Mesothelial cell of epicardium (in vitro differentiated cells): Measurements from ENCODE around the gene PSMG2. TPM values are rescaled to one million over a fixed set of nuclear protein-coding genes. Genes with fewer than 3 reads are reported as not detected.

Source experiments
- DNase-seq, 2 experiments: peaks; one replicate each; pipeline ENCODE4 v3.0.0; 2021; ENCODE audit warnings: low spot score in 2 of 2; ENCODE audit not compliant: unreplicated experiment in 2 of 2
- H3K27ac Mint-ChIP-seq: 2 replicates; pipeline ENCODE4 v1.8.0; 2021; ENCODE audit warnings: mixed read lengths
- H3K27me3 Mint-ChIP-seq: 2 replicates; pipeline ENCODE4 v1.8.0; 2021; ENCODE audit warnings: low read depth, mixed read lengths
- H3K36me3 Mint-ChIP-seq: 2 replicates; pipeline ENCODE4 v1.8.0; 2021; ENCODE audit warnings: mixed read lengths
- H3K4me1 Mint-ChIP-seq: 2 replicates; pipeline ENCODE4 v1.8.0; 2021; ENCODE audit warnings: mixed read lengths
- H3K4me3 Mint-ChIP-seq: 2 replicates; pipeline ENCODE4 v1.8.0; 2021; ENCODE audit warnings: mild to moderate bottlenecking, moderate library complexity, mixed read lengths
- H3K9me3 Mint-ChIP-seq: 2 replicates; pipeline ENCODE4 v1.8.0; 2021; ENCODE audit warnings: mixed read lengths
- total RNA-seq: library from RNA; stranded (reverse); gene quantifications from 3 replicates; pipeline ENCODE4 v1.2.1, GENCODE V29; 2021
- TF ChIP-seq, protein P1 (sequence below): fragments of 200-600 bp; sonication (generic); IDR thresholded peaks from one replicate; pipeline ENCODE4 v1.5.0; 2021; ENCODE audit warnings: antibody characterized with exemption; ENCODE audit not compliant: unreplicated experiment

The PSMG2 gene
- total RNA-seq, 1 donor from 2014 or later = 59.0 TPM

DNA sequence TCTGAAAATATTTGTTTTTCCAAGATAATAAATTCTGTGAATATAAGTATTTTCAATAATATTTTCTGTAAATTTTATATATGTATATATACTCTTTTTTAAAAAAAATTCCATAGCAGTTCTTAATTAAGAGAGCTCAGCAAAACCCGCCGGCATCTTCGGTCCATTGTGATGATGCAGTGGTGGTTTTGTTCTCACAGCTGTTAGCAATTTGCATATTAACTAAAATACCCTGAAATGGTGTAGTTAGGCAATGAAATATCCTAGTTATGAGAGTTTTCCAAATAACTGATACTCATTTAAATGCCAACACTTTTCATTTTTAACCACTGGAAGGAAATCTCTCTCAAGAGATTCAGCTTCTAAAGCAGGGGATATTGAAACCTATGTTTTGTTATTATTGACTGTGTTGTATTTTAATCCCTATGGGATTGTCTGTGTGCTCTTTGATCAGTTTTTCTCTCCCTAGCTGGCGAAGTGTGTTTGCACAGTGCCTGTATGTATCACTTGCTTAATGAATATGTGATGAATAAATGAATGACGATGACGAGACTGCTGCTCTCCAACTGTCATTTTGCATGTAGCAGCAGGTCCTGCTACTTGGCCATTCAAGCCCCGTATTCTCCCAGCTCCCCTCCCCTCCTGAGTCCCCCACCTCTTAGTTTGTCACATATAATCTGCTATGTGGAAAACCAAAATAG is 42.4 kb downstream of the PSMG2 start:
- Mint-ChIP-seq H3K27me3 (no peaks in the 10 kb centered on the region), H3K27ac (no peak overlapping the region), H3K4me1 (peaks cover 5% of the 10 kb centered on the region), H3K4me3 (no peak overlapping the region), H3K36me3 (no peaks in the 10 kb centered on the region), H3K9me3 (no peaks in the 10 kb centered on the region)
- DNase-seq = no peak
- TF ChIP-seq, protein P1, sequence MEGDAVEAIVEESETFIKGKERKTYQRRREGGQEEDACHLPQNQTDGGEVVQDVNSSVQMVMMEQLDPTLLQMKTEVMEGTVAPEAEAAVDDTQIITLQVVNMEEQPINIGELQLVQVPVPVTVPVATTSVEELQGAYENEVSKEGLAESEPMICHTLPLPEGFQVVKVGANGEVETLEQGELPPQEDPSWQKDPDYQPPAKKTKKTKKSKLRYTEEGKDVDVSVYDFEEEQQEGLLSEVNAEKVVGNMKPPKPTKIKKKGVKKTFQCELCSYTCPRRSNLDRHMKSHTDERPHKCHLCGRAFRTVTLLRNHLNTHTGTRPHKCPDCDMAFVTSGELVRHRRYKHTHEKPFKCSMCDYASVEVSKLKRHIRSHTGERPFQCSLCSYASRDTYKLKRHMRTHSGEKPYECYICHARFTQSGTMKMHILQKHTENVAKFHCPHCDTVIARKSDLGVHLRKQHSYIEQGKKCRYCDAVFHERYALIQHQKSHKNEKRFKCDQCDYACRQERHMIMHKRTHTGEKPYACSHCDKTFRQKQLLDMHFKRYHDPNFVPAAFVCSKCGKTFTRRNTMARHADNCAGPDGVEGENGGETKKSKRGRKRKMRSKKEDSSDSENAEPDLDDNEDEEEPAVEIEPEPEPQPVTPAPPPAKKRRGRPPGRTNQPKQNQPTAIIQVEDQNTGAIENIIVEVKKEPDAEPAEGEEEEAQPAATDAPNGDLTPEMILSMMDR = no peak

DNA sequence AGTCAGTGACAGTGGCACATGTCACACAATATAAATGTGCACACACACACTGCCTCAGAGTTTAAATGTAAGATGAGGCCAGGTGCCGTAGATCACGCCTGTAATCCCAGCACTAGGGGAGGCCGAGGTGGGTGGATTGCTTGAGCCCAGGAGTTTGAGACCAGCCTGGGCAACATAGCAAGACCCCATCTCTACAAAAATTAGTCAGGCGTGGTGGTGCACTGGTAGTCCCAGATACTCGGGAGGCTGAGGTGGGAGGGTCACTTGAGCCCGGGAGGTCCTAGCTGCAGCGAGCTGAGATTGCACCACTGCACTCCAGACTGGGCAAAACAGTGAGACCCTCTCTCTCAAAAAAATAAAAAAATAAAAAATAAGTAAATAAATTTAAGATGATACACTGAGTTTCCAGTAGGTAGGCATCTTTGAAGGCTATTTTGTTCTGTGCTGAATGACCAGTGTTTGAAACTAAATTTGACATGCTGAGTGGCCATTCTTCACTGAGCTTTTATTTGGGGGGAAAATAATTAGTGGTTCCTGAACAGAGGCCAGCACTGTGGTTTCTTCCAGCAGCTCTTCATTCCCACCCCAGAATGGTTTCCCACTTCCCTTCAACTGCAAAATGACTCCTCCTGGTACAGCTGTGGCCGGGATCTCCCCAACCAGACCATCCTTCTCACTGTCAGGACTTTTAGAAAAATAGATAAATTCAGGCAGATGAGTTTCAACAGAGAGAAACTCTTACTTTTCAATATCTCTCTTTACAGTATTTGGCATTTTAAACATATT is 44.9 kb downstream of the PSMG2 start:
- no peaks in the 10 kb centered on the region for H3K36me3 Mint-ChIP-seq
- H3K27me3 Mint-ChIP-seq = no peaks in the 10 kb centered on the region
- no peak for DNase-seq
- no peak overlapping the region for H3K4me3 Mint-ChIP-seq
- no peaks in the 10 kb centered on the region for H3K9me3 Mint-ChIP-seq
- H3K27ac Mint-ChIP-seq = no peak overlapping the region
- TF ChIP-seq, protein P1 = no peak
- H3K4me1 Mint-ChIP-seq = no peaks in the 10 kb centered on the region

DNA sequence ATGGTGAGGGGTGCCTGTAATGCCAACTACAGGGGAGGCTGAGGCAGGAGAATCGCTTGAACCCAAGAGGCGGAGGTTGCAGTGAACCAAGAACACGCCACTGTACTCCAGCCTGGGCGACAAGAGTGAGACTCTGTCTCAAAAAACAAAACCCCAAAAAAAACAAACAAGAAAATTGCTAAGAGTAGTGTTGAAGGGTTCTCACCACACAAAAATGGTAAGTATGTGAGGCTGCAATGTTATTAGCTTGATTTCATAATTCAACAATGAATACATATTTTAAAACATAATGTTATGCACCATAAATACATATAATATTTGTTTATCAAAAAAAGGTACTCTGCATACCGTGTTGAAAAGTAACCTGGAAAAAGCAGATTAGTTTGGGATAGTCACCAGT is 45.8 kb downstream of the PSMG2 start:
- H3K4me3 Mint-ChIP-seq = no peak overlapping the region
- no peak for DNase-seq
- H3K36me3 Mint-ChIP-seq = no peaks in the 10 kb centered on the region
- no peaks in the 10 kb centered on the region for H3K4me1 Mint-ChIP-seq
- H3K27me3 Mint-ChIP-seq = no peaks in the 10 kb centered on the region
- TF ChIP-seq, protein P1 = no peak
- no peaks in the 10 kb centered on the region for H3K9me3 Mint-ChIP-seq
- no peak overlapping the region for H3K27ac Mint-ChIP-seq

DNA sequence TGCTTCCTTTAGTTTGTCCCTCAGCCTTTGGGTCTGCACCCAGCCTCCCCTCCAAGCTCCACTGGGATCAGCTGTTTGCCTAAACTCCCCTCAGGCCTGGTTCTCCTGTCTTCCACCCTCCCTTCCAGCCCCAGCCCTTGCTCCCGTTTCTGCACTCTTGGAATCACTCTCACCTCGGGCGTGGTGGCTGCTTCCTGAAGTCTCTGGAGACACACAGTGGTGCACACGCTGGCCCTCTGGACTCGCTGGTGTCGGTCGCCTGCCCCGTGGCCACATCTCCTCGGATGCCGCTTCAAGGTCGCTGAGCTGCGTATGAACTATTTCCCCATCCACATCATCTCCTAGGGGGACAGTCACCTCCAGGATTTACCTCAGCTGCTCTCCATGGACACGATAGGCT is 46.3 kb downstream of the PSMG2 start:
- TF ChIP-seq, protein P1 = no peak
- no peaks in the 10 kb centered on the region for H3K27me3 Mint-ChIP-seq
- no peak overlapping the region for H3K4me3 Mint-ChIP-seq
- no peaks in the 10 kb centered on the region for H3K36me3 Mint-ChIP-seq
- H3K27ac Mint-ChIP-seq = no peak overlapping the region
- H3K9me3 Mint-ChIP-seq = no peaks in the 10 kb centered on the region
- DNase-seq = no peak
- H3K4me1 Mint-ChIP-seq = no peaks in the 10 kb centered on the region

DNA sequence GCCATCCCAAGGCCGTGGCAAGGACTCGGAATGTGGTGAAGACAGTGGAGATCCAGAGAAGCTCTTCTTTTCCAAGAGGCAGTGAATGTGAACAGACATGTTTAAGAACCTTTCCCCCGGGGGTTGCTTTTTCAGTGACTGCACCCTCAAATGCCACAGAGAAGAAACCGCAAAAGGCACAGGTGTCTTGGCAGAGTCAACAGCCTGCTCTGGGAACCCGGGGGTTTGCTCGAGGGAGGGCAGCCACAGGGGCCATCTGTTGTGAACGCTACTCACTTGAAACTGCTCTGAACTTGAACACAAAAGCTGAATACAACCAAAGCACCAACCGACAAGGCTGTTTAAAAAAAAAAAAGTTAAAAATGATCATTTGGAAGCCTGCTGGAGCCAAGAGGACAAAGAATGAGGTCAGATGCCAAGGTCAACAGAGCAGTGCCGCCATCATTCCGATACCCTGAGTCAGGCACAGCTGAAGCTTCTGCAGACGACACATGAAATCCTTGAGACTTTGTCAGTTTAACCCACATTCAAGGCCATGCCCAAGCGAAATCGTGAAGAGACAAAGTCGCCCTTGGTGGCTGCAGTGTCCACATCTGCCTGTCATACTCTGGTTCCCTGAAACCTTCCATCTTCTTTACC is 47.4 kb downstream of the PSMG2 start:
- TF ChIP-seq, protein P1 = no peak
- no peaks in the 10 kb centered on the region for H3K36me3 Mint-ChIP-seq
- no peak overlapping the region for H3K27ac Mint-ChIP-seq
- no peaks in the 10 kb centered on the region for H3K9me3 Mint-ChIP-seq
- H3K4me3 Mint-ChIP-seq = no peak overlapping the region
- H3K4me1 Mint-ChIP-seq = no peaks in the 10 kb centered on the region
- no peak for DNase-seq
- no peaks in the 10 kb centered on the region for H3K27me3 Mint-ChIP-seq
